ENCODE data around the gene SMAD6. TPM values are rescaled to one million over a fixed set of nuclear protein-coding genes. Genes with fewer than 3 reads are reported as not detected.

The SMAD6 gene
- total RNA-seq, 1 experiment from 2014 or later = 19.9 TPM

DNA sequence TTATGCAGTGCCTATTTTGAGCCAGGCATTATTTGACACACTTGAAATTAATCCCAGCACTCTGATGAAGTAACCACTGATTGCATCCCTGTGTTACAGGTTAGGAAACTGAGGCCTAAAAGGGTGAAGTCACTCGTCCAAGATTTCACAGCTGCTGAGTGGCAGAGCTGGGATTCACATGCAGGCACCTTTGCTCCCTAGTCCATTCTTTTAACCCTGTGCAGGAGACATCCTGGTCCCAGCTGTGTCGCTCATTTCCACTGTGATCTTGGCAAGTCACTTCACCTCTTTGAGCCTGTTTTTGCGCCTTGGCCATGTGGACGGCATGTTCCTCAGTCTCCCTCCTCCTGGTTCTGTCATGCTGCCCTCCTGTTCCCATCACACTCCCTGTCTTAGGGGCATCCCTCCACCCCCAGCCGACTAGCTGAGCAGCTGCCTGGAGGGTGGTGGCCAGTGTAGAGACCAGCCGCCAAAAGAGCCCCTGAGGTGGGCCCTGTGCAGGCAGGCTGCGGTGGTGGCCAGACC, 70.6 kb downstream of the SMAD6 start:
- intact Hi-C loops (cut with micrococcal nuclease) = loop anchor here (5.0 kb wide), 2 partner anchors 35 to 80 kb away; no protein-coding TSS in a partner anchor

DNA sequence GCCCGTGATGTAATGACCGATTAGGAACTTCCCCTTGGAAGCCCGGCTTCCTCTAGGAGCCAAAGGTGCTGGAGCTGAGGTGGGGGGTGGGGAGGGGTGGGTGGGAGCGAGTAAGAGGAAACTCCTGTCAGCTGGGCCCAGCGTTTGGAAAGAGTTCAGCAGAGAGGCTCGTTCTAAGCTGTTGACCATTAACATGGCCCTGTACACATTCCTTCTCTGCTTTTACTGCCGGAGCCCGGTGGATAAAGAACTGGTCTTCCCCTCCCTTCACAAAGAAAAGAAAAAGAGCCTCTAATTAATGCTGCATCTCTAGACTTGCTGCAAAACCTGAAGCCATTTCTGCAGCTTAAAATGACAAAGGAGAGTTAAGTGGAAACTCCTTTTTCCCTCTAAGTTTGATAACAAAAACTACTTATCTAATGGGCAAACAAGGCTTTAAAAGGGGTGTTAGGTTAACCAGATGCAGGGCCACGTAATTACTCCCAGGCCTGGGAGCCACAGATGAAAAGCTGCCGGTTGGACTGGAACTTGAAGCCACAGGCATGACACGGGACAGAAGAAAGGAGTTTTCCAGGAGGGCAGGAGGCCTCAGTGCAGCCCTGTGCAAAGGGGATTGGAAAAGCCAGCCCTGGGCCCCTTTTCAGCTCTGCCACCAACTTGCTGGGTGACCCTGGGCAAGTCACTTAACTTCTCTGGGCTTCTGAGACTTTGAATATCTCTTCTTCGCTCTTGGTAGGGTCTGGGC, 71.3 kb downstream of the SMAD6 start:
- no peak overlapping the region for H3K4me2 ChIP-seq (ENCODE audit: low read length)
- H3K27ac ChIP-seq (ENCODE audit: low read length) = no peak overlapping the region
- POLR2A ChIA-PET (ENCODE audit: unreplicated experiment) = no interaction called here
- BruUV-seq (replicated peaks) = no TSS peak
- no peaks in the 10 kb centered on the region for H3K9me3 ChIP-seq (ENCODE audit: low read length)
- ATAC-seq = no peak
- no peak overlapping the region for H2AFZ ChIP-seq (ENCODE audit: low read length)
- intact Hi-C loops (cut with micrococcal nuclease) = loop anchor here (5.0 kb wide), 2 partner anchors 36 to 79 kb away; no protein-coding TSS in a partner anchor
- H3K9me2 ChIP-seq (replicated peaks; ENCODE audit: low read length) = no peaks in the 10 kb centered on the region
- peaks cover 29% of the 10 kb centered on the region for H3K4me1 ChIP-seq (ENCODE audit: insufficient read depth, low read length)
- no peak for TF ChIP-seq EZH2phosphoT487 (IDR thresholded peaks at IDR 0.05; ENCODE audit: borderline replicate concordance, low read length)
- TF ChIP-seq, protein P1, sequence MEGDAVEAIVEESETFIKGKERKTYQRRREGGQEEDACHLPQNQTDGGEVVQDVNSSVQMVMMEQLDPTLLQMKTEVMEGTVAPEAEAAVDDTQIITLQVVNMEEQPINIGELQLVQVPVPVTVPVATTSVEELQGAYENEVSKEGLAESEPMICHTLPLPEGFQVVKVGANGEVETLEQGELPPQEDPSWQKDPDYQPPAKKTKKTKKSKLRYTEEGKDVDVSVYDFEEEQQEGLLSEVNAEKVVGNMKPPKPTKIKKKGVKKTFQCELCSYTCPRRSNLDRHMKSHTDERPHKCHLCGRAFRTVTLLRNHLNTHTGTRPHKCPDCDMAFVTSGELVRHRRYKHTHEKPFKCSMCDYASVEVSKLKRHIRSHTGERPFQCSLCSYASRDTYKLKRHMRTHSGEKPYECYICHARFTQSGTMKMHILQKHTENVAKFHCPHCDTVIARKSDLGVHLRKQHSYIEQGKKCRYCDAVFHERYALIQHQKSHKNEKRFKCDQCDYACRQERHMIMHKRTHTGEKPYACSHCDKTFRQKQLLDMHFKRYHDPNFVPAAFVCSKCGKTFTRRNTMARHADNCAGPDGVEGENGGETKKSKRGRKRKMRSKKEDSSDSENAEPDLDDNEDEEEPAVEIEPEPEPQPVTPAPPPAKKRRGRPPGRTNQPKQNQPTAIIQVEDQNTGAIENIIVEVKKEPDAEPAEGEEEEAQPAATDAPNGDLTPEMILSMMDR (conservative IDR thresholded peaks at IDR 0.05; ENCODE audit: low read depth, low read length) = no peak
- TF ChIP-seq EZH2 (IDR thresholded peaks at IDR 0.05; ENCODE audit: low read length, unreplicated experiment) = no peak
- H3K79me2 ChIP-seq (ENCODE audit: low read length) = peaks cover 22% of the 10 kb centered on the region
- CTCF ChIA-PET = interaction anchor here (0.6 kb wide), 1 partner anchor 53 kb away, joined by 4 read pairs; no protein-coding TSS in a partner anchor
- H3K36me3 ChIP-seq (ENCODE audit: low read depth, low read length) = no peaks in the 10 kb centered on the region
- DNase-seq = no peak
- H3K9ac ChIP-seq (ENCODE audit: low read length) = no peak overlapping the region
- no peak overlapping the region for H3K4me3 ChIP-seq (ENCODE audit: low read length)
- no peaks in the 10 kb centered on the region for H4K20me1 ChIP-seq (ENCODE audit: low read length)
- no peaks in the 10 kb centered on the region for H3F3A ChIP-seq (ENCODE audit: low read length, unreplicated experiment)
- no peaks in the 10 kb centered on the region for H3K27me3 ChIP-seq (ENCODE audit: low read length)

More for the DNA sequence above, 70.6 kb downstream of the SMAD6 start:
- no peaks in the 10 kb centered on the region for H3K9me2 ChIP-seq (replicated peaks; ENCODE audit: low read length)
- ChIA-PET CTCF (interaction anchor here (0.6 kb wide), 1 partner anchor 52 kb away, joined by 4 read pairs; no protein-coding TSS in a partner anchor), POLR2A (ENCODE audit: unreplicated experiment) (no interaction called here)
- ATAC-seq = no peak
- no peaks in the 10 kb centered on the region for H3K36me3 ChIP-seq (ENCODE audit: low read depth, low read length)
- no peak overlapping the region for H3K9ac ChIP-seq (ENCODE audit: low read length)
- TF ChIP-seq, protein P1 (conservative IDR thresholded peaks at IDR 0.05; ENCODE audit: low read depth, low read length) = no peak
- TF ChIP-seq EZH2 (IDR thresholded peaks at IDR 0.05; ENCODE audit: low read length, unreplicated experiment) (no peak), EZH2phosphoT487 (IDR thresholded peaks at IDR 0.05; ENCODE audit: borderline replicate concordance, low read length) (no peak)
- no peak overlapping the region for H2AFZ ChIP-seq (ENCODE audit: low read length)
- no peak overlapping the region for H3K4me3 ChIP-seq (ENCODE audit: low read length)
- H4K20me1 ChIP-seq (ENCODE audit: low read length) = no peaks in the 10 kb centered on the region
- peaks cover 26% of the 10 kb centered on the region for H3K79me2 ChIP-seq (ENCODE audit: low read length)
- DNase-seq = no peak
- H3K4me1 ChIP-seq (ENCODE audit: insufficient read depth, low read length) = peaks cover 23% of the 10 kb centered on the region
- H3K9me3 ChIP-seq (ENCODE audit: low read length) = no peaks in the 10 kb centered on the region
- no peaks in the 10 kb centered on the region for H3F3A ChIP-seq (ENCODE audit: low read length, unreplicated experiment)
- BruUV-seq (replicated peaks) = no TSS peak
- no peak overlapping the region for H3K27ac ChIP-seq (ENCODE audit: low read length)
- H3K4me2 ChIP-seq (ENCODE audit: low read length) = no peak overlapping the region
- H3K27me3 ChIP-seq (ENCODE audit: low read length) = no peaks in the 10 kb centered on the region
